Vagina (tissue), 2 donors: Measurements from ENCODE around the gene APP. TPM values are rescaled to one million over a fixed set of nuclear protein-coding genes. Genes with fewer than 3 reads are reported as not detected.

ENCODE experiments used
- DNase-seq, 2 donors: peaks; one replicate each; pipeline ENCODE4 v3.0.0-alpha.2; 2017; ENCODE audit errors: extremely low spot score in 2 of 2
- H3K27ac ChIP-seq: fragments of 200-600 bp; sonication (generic); one replicate; pipeline ENCODE4 v1.5.1; 2019
- H3K27me3 ChIP-seq: fragments of 200-600 bp; sonication (generic); one replicate; pipeline ENCODE4 v1.5.1; 2019
- H3K36me3 ChIP-seq, 2 donors: fragments of 200-600 bp; sonication (generic); one replicate each; pipeline ENCODE4 v1.5.1; 2017 to 2019
- H3K4me1 ChIP-seq: fragments of 200-600 bp; sonication (generic); one replicate; pipeline ENCODE4 v1.5.1; 2019
- H3K4me3 ChIP-seq, 2 donors: fragments of 200-600 bp; sonication (generic); 1 replicate in 1 of 2; 2 replicates in 1 of 2; pipeline ENCODE4 v1.5.1; 2016 to 2019
- H3K9me3 ChIP-seq: fragments of 200-600 bp; sonication (generic); one replicate; pipeline ENCODE4 v1.5.1; 2019
- CTCF ChIP-seq, 3 experiments: fragments of 450-650 bp in 2 of 3; fragments of 200-600 bp in 1 of 3; sonication (generic) in 1 of 3; IDR thresholded peaks; one replicate each; pipeline ENCODE4 v1.5.1; 2017 to 2019; ENCODE audit warnings: antibody characterized with exemption in 3 of 3, mild to moderate bottlenecking in 2 of 3, moderate library complexity in 2 of 3
- POLR2A ChIP-seq, 2 donors: fragments of 450-650 bp; IDR thresholded peaks; one replicate each; pipeline ENCODE4 v1.6.1; 2017; ENCODE audit warnings: antibody characterized with exemption in 2 of 2, mild to moderate bottlenecking in 2 of 2, moderate library complexity in 2 of 2
- POLR2AphosphoS5 ChIP-seq, 2 donors: sonication (generic); formaldehyde crosslinking; IDR thresholded peaks; one replicate each; pipeline ENCODE4 v1.9.0; 2017; ENCODE audit warnings: antibody characterized with exemption in 2 of 2, mild to moderate bottlenecking in 2 of 2, low read depth in 1 of 2; ENCODE audit not compliant: insufficient read depth in 1 of 2
- intact Hi-C: fragments of 100-400 bp; cut with DNase I; formaldehyde crosslinking; loops from one replicate; pipeline ENCODE4 v1.15.1; 2023
- total RNA-seq: library from RNA; depleted of rRNA; stranded (reverse); fragments of >200 nt; gene quantifications from one replicate; pipeline ENCODE4 v1.2.3, GENCODE V29; 2016

Gene APP
- total RNA-seq, 1 donor from 2014 or later, result 315 TPM

- no peaks in the 10 kb centered on the region for H3K36me3 ChIP-seq
- peak overlapping the region; percentile 51 for H3K27ac ChIP-seq
- intact Hi-C loops, result no loop called here
- no peaks in the 10 kb centered on the region for H3K27me3 ChIP-seq
- H3K4me1 ChIP-seq, result peaks cover 5% of the 10 kb centered on the region
- DNase-seq, result no peak
- no peaks in the 10 kb centered on the region for H3K9me3 ChIP-seq
- TF ChIP-seq CTCF (IDR thresholded peaks at IDR 0.05), result no peak
- no peak for TF ChIP-seq POLR2A (IDR thresholded peaks at IDR 0.05)
- no peak for TF ChIP-seq POLR2AphosphoS5 (IDR thresholded peaks at IDR 0.05; ENCODE audit: insufficient read depth in 1 of 2, low read depth in 1 of 2)
- H3K4me3 ChIP-seq, result no peak overlapping the region
Observed at GRCh38 chr21:26060335-26061115, 110.0 kb downstream of the APP start.

- Histone ChIP-seq H3K27ac (no peak overlapping the region), H3K27me3 (no peaks in the 10 kb centered on the region), H3K36me3 (no peaks in the 10 kb centered on the region), H3K4me3 (no peak overlapping the region), H3K4me1 (peaks cover 5% of the 10 kb centered on the region), H3K9me3 (no peaks in the 10 kb centered on the region)
- TF ChIP-seq POLR2AphosphoS5 (IDR thresholded peaks at IDR 0.05; ENCODE audit: insufficient read depth in 1 of 2, low read depth in 1 of 2) (no peak), CTCF (IDR thresholded peaks at IDR 0.05) (no peak), POLR2A (IDR thresholded peaks at IDR 0.05) (no peak)
- no peak for DNase-seq
- intact Hi-C loops, result no loop called here
Observed at GRCh38 chr21:26057477-26058170, 112.9 kb downstream of the APP start.

GRCh38 chr21:26055841-26056264 lies 114.7 kb downstream of the APP start:
- Histone ChIP-seq H3K27me3 (no peaks in the 10 kb centered on the region), H3K9me3 (no peaks in the 10 kb centered on the region), H3K4me3 (no peak overlapping the region), H3K27ac (no peak overlapping the region), H3K36me3 (peaks cover 0 to under 1% of the 10 kb centered on the region in 2 donors), H3K4me1 (peaks cover 4% of the 10 kb centered on the region)
- intact Hi-C loops, result no loop called here
- TF ChIP-seq POLR2A (IDR thresholded peaks at IDR 0.05), result no peak
- no peak for TF ChIP-seq POLR2AphosphoS5 (IDR thresholded peaks at IDR 0.05; ENCODE audit: insufficient read depth in 1 of 2, low read depth in 1 of 2)
- no peak for TF ChIP-seq CTCF (IDR thresholded peaks at IDR 0.05)
- no peak for DNase-seq

- Histone ChIP-seq H3K27me3 (no peaks in the 10 kb centered on the region), H3K36me3 (peaks cover 0 to 9% of the 10 kb centered on the region in 2 donors), H3K9me3 (no peaks in the 10 kb centered on the region), H3K4me3 (no peak overlapping the region), H3K27ac (no peak overlapping the region), H3K4me1 (no peaks in the 10 kb centered on the region)
- DNase-seq, result no peak
- no peak for TF ChIP-seq POLR2AphosphoS5 (IDR thresholded peaks at IDR 0.05; ENCODE audit: insufficient read depth in 1 of 2, low read depth in 1 of 2)
- no peak for TF ChIP-seq CTCF (IDR thresholded peaks at IDR 0.05)
- TF ChIP-seq POLR2A (IDR thresholded peaks at IDR 0.05), result no peak
- intact Hi-C loops, result no loop called here
Observed at GRCh38 chr21:26055010-26055409, 115.6 kb downstream of the APP start.

GRCh38 chr21:26052057-26052456 lies 118.5 kb downstream of the APP start:
- no peak overlapping the region for H3K27ac ChIP-seq
- H3K36me3 ChIP-seq, result peaks cover 0 to 10% of the 10 kb centered on the region in 2 donors
- H3K9me3 ChIP-seq, result no peaks in the 10 kb centered on the region
- TF ChIP-seq POLR2A (IDR thresholded peaks at IDR 0.05) (no peak), CTCF (IDR thresholded peaks at IDR 0.05) (no peak), POLR2AphosphoS5 (IDR thresholded peaks at IDR 0.05; ENCODE audit: insufficient read depth in 1 of 2, low read depth in 1 of 2) (no peak)
- no peak for DNase-seq
- intact Hi-C loops, result no loop called here
- no peaks in the 10 kb centered on the region for H3K4me1 ChIP-seq
- no peak overlapping the region for H3K4me3 ChIP-seq
- no peaks in the 10 kb centered on the region for H3K27me3 ChIP-seq
